HL-60 (cell line): Measurements from ENCODE around the gene LAMA1.

Experiments
- DNase-seq, 2 experiments: peaks; one replicate each; pipeline ENCODE4 v3.0.0-alpha.2; 2010 to 2020; ENCODE audit warnings: low read depth in 1 of 2, low spot score in 1 of 2
- H3K27ac ChIP-seq: fragments of 250-450 bp; sonication (Bioruptor Pico); replicated peaks from 2 replicates; pipeline ENCODE4 v1.5.1; 2020; ENCODE audit warnings: mild to moderate bottlenecking, moderate library complexity
- H3K27me3 ChIP-seq: fragments of 250-450 bp; sonication (Bioruptor Pico); 2 replicates; pipeline ENCODE4 v1.5.1; 2021; ENCODE audit warnings: mild to moderate bottlenecking, moderate library complexity; ENCODE audit not compliant: insufficient read depth, poor library complexity, severe bottlenecking
- H3K4me3 ChIP-seq: replicated peaks from 2 replicates; pipeline ENCODE4 v1.5.1; 2011; ENCODE audit warnings: mild to moderate bottlenecking, control low read depth, low read length; ENCODE audit not compliant: insufficient read depth
- CTCF ChIP-seq: IDR thresholded peaks from one replicate; pipeline ENCODE4 v1.5.1; 2011; ENCODE audit warnings: low read length, control low read depth, inconsistent platforms; ENCODE audit not compliant: insufficient read depth
- GABPA ChIP-seq: IDR thresholded peaks from 2 replicates; pipeline ENCODE4 v1.6.1; 2012; ENCODE audit warnings: low read depth
- POLR2AphosphoS5 ChIP-seq: IDR thresholded peaks from 2 replicates; pipeline ENCODE4 v1.6.1; 2012; ENCODE audit warnings: low read depth
- REST ChIP-seq: IDR thresholded peaks from 2 replicates; pipeline ENCODE4 v1.6.1; 2012; ENCODE audit warnings: low read depth; ENCODE audit not compliant: insufficient replicate concordance
- SPI1 ChIP-seq: IDR thresholded peaks from 2 replicates; pipeline ENCODE4 v1.6.1; 2012; ENCODE audit warnings: low read depth, mild to moderate bottlenecking, borderline replicate concordance

The LAMA1 gene

GRCh38 chr18:7068871-7069590, 48.6 kb downstream of the LAMA1 start:
- DNase-seq, result no peak
- no peak overlapping the region for H3K4me3 ChIP-seq
- H3K27ac ChIP-seq, result no peak overlapping the region
- no peak for TF ChIP-seq SPI1
- no peak for TF ChIP-seq CTCF
- no peak for TF ChIP-seq POLR2AphosphoS5
- no peak for TF ChIP-seq REST
- no peak for TF ChIP-seq GABPA
- H3K27me3 ChIP-seq, result no peaks in the 10 kb centered on the region

- H3K27ac ChIP-seq, result no peak overlapping the region
- TF ChIP-seq POLR2AphosphoS5 (no peak), SPI1 (no peak), GABPA (no peak), REST (no peak), CTCF (no peak)
- H3K4me3 ChIP-seq, result no peak overlapping the region
- DNase-seq, result no peak
- no peaks in the 10 kb centered on the region for H3K27me3 ChIP-seq
Measured at GRCh38 chr18:7066965-7067555, 50.5 kb downstream of the LAMA1 start.

- no peak for TF ChIP-seq SPI1
Measured at GRCh38 chr18:7065736-7066135, 51.9 kb downstream of the LAMA1 start.

GRCh38 chr18:7064346-7064745, 53.3 kb downstream of the LAMA1 start:
- no peak overlapping the region for H3K4me3 ChIP-seq
- DNase-seq, result no peak
- no peak overlapping the region for H3K27ac ChIP-seq
- TF ChIP-seq SPI1, result no peak
- no peak for TF ChIP-seq CTCF
- TF ChIP-seq GABPA, result no peak
- TF ChIP-seq REST, result no peak
- TF ChIP-seq POLR2AphosphoS5, result no peak
- H3K27me3 ChIP-seq, result no peaks in the 10 kb centered on the region

More at GRCh38 chr18:7065736-7066135, 51.9 kb downstream of the LAMA1 start:
- no peak for DNase-seq
- no peaks in the 10 kb centered on the region for H3K27me3 ChIP-seq
- H3K4me3 ChIP-seq, result no peak overlapping the region
- H3K27ac ChIP-seq, result no peak overlapping the region
